Natural killer cell (primary cell): ENCODE results near the gene GMPPB. TPM values are rescaled to one million over a fixed set of nuclear protein-coding genes. Genes with fewer than 3 reads are reported as not detected.
A peak's percentile ranks its signal among the peaks of the same experiment; 100 is the strongest.
"Not testable (repeated sequence)": the region's sequence is repeated elsewhere in the genome, so short reads cannot be mapped to it uniquely, and the experiment has no call there.

Experiments used
- ATAC-seq, 3 donors: fragments of 150-1000 bp in 2 of 3; fragments of 200-7000 bp in 1 of 3; cut with Tn5 transposase; 1 replicate in 1 of 3; 2 replicates in 2 of 3; pipeline ENCODE4 v1.10.0; 2021; ENCODE audit warnings: mild to moderate bottlenecking in 2 of 3, moderate library complexity in 2 of 3
- DNase-seq, 2 donors: peaks; one replicate each; pipeline versions ENCODE4 v3.0.0 to v3.0.0-alpha.2; 2013 to 2021; ENCODE audit warnings: mixed read lengths in 1 of 2
- H3K27ac ChIP-seq: one replicate; pipeline ENCODE4 v1.5.1; 2013; ENCODE audit warnings: mild to moderate bottlenecking, low read length
- H3K27me3 ChIP-seq: one replicate; pipeline ENCODE4 v1.6.1; 2013; ENCODE audit warnings: low read length; ENCODE audit not compliant: control insufficient read depth, insufficient read depth
- H3K36me3 ChIP-seq: one replicate; pipeline ENCODE4 v1.6.1; 2013; ENCODE audit warnings: low read length; ENCODE audit not compliant: control insufficient read depth, insufficient read depth
- H3K4me1 ChIP-seq: one replicate; pipeline ENCODE4 v1.6.1; 2013; ENCODE audit warnings: low read length; ENCODE audit not compliant: control insufficient read depth, insufficient read depth
- H3K4me3 ChIP-seq: one replicate; pipeline ENCODE4 v1.5.1; 2013; ENCODE audit warnings: low read length
- H3K9me3 ChIP-seq: one replicate; pipeline ENCODE4 v1.6.1; 2013; ENCODE audit warnings: low read length; ENCODE audit not compliant: control insufficient read depth, insufficient read depth
- H3K27ac Mint-ChIP-seq, 2 donors: one replicate each; pipeline ENCODE4 v1.8.0; 2022; ENCODE audit warnings: mild to moderate bottlenecking in 2 of 2, mixed read lengths in 2 of 2, moderate library complexity in 1 of 2
- H3K27me3 Mint-ChIP-seq, 2 donors: one replicate each; pipeline ENCODE4 v1.8.0; 2022; ENCODE audit warnings: low read depth in 2 of 2, mixed read lengths in 2 of 2
- H3K36me3 Mint-ChIP-seq: one replicate; pipeline ENCODE4 v1.8.0; 2022; ENCODE audit warnings: mixed read lengths
- H3K4me1 Mint-ChIP-seq, 2 donors: one replicate each; pipeline ENCODE4 v1.8.0; 2022; ENCODE audit warnings: mixed read lengths in 2 of 2
- H3K4me3 Mint-ChIP-seq: one replicate; pipeline ENCODE4 v1.8.0; 2022; ENCODE audit warnings: mild to moderate bottlenecking, moderate library complexity, mixed read lengths
- H3K9me3 Mint-ChIP-seq, 2 donors: one replicate each; pipeline ENCODE4 v1.8.0; 2022; ENCODE audit warnings: mixed read lengths in 2 of 2
- WGBS: methylation state at CpG from one replicate; pipeline ENCODE4 v1.1.7; 2013; ENCODE audit warnings: missing lambda C conversion rate; ENCODE audit not compliant: insufficient coverage; 5-methylcytosine and 5-hydroxymethylcytosine counted together
- intact Hi-C: fragments of 100-400 bp; cut with micrococcal nuclease; formaldehyde crosslinking; loops from one replicate; pipeline ENCODE4 v1.14.2; 2022
- total RNA-seq, 4 donors: library from RNA; stranded (reverse); fragments of 120-200 nt in 1 of 4; gene quantifications; one replicate each; pipeline versions ENCODE4 v1.2.3 to v1.2.4, GENCODE V29; 2013 to 2022
- TF ChIP-seq, protein P1 (sequence below): fragments of 200-600 bp; IDR thresholded peaks from one replicate; pipeline ENCODE4 v1.8.0; 2022; ENCODE audit warnings: antibody characterized with exemption

Gene GMPPB
- total RNA-seq, 3 donors from 2014 or later (not counting 1 experiment from before 2014, with no cell fraction given), result 24.1 to 28.9 (median 27.5) TPM

DNA sequence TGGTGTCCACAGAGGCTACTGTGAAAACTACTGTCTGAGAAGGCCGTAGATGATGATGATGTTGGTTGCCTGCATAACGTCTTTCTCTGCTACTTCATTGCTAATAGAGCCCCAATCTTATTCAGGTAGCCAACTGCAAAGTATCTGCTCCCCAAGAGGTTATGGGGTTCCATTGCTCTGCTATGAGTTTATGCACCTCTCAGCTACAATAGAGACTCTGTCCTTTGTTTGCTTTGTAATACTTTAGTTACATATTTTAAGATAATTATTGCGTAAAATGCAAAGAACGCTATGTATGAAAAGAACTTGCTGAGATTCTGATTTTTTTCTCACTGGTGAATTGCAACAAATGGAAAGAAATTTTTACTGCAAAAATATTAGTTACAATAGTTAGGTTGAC is 27.8 kb upstream of the GMPPB start:
- Mint-ChIP-seq H3K36me3 (no peaks in the 10 kb centered on the region), H3K4me3 (no peak overlapping the region), H3K9me3 (no peaks in the 10 kb centered on the region), H3K4me1 (peaks cover 20 to 28% of the 10 kb centered on the region in 2 donors), H3K27ac (no peak overlapping the region), H3K27me3 (no peaks in the 10 kb centered on the region)
- DNase-seq, result no peak
- ATAC-seq, result no peak
- Histone ChIP-seq H3K4me1 (no peaks in the 10 kb centered on the region), H3K9me3 (no peaks in the 10 kb centered on the region), H3K4me3 (no peak overlapping the region), H3K36me3 (peaks cover 15% of the 10 kb centered on the region), H3K27ac (no peak overlapping the region), H3K27me3 (no peaks in the 10 kb centered on the region)
- 96% methylated on average over 2 of the region's 4 CpGs for WGBS
- TF ChIP-seq, protein P1, sequence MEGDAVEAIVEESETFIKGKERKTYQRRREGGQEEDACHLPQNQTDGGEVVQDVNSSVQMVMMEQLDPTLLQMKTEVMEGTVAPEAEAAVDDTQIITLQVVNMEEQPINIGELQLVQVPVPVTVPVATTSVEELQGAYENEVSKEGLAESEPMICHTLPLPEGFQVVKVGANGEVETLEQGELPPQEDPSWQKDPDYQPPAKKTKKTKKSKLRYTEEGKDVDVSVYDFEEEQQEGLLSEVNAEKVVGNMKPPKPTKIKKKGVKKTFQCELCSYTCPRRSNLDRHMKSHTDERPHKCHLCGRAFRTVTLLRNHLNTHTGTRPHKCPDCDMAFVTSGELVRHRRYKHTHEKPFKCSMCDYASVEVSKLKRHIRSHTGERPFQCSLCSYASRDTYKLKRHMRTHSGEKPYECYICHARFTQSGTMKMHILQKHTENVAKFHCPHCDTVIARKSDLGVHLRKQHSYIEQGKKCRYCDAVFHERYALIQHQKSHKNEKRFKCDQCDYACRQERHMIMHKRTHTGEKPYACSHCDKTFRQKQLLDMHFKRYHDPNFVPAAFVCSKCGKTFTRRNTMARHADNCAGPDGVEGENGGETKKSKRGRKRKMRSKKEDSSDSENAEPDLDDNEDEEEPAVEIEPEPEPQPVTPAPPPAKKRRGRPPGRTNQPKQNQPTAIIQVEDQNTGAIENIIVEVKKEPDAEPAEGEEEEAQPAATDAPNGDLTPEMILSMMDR, result no peak
- intact Hi-C loops, result no loop called here

DNA sequence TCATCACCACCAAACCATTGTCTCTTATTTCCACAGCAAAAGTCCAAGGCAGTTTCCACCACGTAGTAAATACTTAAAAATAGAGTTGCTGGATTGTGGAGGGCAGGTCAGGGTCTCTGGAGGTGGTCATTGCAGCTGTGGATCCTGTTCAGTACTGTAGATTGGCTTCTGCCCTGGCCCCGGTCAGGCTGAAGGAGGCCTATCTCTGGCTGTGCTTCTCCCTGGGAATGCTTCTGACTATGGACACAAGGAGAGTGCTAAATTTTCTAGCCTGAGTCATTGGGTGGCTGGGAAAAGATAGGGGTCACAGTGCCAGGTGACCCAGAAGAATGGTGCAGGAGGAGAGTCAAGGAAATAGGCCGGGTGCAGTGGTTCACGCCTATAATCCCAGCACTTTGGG is 26.3 kb upstream of the GMPPB start:
- Mint-ChIP-seq H3K36me3 (no peaks in the 10 kb centered on the region), H3K9me3 (no peaks in the 10 kb centered on the region), H3K4me1 (peaks cover 12 to 20% of the 10 kb centered on the region in 2 donors), H3K27me3 (no peaks in the 10 kb centered on the region), H3K4me3 (no peak overlapping the region), H3K27ac (no peak overlapping the region)
- Histone ChIP-seq H3K27ac (no peak overlapping the region), H3K9me3 (no peaks in the 10 kb centered on the region), H3K4me3 (no peak overlapping the region), H3K4me1 (no peaks in the 10 kb centered on the region), H3K27me3 (no peaks in the 10 kb centered on the region), H3K36me3 (peaks cover 19% of the 10 kb centered on the region)
- ATAC-seq (no peak), DNase-seq (no peak)
- intact Hi-C loops, result no loop called here
- TF ChIP-seq, protein P1, result no peak
- 97% methylated on average over 4 of the region's 4 CpGs for WGBS

DNA sequence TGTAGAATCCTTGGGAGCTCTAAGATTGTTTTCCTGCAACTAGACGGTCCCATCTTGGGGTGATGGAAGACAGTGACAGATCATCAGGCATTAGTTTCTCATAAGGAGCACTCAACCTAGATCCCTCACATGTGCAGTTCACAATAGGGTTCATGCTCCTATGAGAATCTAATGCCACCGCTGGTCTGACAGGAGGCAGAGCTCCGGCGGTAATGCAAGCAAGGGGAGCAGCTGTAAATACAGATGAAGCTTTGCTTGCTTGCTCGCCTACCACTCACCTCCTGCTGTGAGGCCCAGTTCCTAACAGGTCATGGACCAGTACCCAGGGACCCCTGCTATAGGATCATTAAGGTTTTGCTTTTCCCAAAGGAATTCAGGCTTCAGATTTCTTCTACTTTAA is 25.1 kb upstream of the GMPPB start:
- H3K36me3 Mint-ChIP-seq, H3K27ac Mint-ChIP-seq, ATAC-seq, H3K4me3 Mint-ChIP-seq, H3K9me3 ChIP-seq, H3K27me3 ChIP-seq, H3K27ac ChIP-seq, H3K9me3 Mint-ChIP-seq, H3K4me3 ChIP-seq, DNase-seq, H3K27me3 Mint-ChIP-seq, H3K4me1 ChIP-seq, intact Hi-C loops: not testable (repeated sequence)
- H3K36me3 ChIP-seq, result peaks cover 23% of the 10 kb centered on the region
- 94% methylated on average over 5 of the region's 5 CpGs for WGBS
- H3K4me1 Mint-ChIP-seq, result peaks cover 18 to 20% of the 10 kb centered on the region in 2 donors

DNA sequence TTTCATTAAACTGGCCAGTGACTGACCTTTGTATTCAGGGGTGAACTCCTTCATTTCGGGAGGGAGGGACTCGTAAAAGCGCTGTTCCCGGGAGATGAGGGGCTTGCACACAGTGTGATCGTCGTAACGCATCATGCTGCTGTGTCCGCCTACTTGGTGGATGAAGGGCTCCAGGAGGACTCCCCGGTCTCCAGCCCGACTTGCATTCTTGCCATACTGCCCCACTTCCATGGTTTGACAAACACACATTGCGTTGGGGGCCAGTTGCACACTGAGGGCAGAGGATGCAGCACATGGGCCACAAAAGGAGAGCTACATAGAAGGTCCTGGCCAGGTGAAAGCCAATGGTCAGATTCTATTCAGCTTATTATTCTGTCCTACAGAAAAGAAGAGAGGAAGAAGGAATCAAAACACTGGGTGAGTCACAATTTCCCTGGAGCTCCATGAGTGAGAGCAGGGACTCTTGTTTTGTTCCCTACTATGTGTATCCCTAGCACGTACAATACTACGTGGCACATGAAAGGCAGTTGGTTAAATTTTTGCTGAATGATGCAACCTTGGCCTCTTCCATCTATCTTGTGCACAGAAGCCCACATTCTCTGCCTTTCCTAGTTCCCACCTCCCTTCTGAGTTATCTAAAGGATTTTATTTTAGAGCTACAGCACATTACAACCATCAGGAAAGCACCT is 24.2 kb upstream of the GMPPB start:
- Histone ChIP-seq H3K4me1 (no peaks in the 10 kb centered on the region), H3K9me3 (no peaks in the 10 kb centered on the region), H3K4me3 (no peak overlapping the region), H3K36me3 (peaks cover 23% of the 10 kb centered on the region), H3K27ac (no peak overlapping the region), H3K27me3 (no peaks in the 10 kb centered on the region)
- Mint-ChIP-seq H3K27me3 (no peaks in the 10 kb centered on the region), H3K36me3 (peaks cover 9% of the 10 kb centered on the region), H3K9me3 (no peaks in the 10 kb centered on the region), H3K27ac (peak overlapping the region in 1 of 2 donors; percentile 56), H3K4me1 (peaks cover 10 to 12% of the 10 kb centered on the region in 2 donors), H3K4me3 (no peak overlapping the region)
- WGBS, result 97% methylated on average over 13 of the region's 13 CpGs
- DNase-seq, result no peak
- no peak for ATAC-seq
- TF ChIP-seq, protein P1, result no peak
- intact Hi-C loops, result no loop called here
